GM18951 (cell line): ENCODE measurements around the gene MBNL1.

ENCODE experiments used
- POLR2A ChIP-seq: IDR thresholded peaks from 4 replicates; pipeline ENCODE4 v1.6.1; 2011; ENCODE audit warnings: mild to moderate bottlenecking; ENCODE audit not compliant: insufficient read length, insufficient read depth; ENCODE audit errors: extremely low read depth
- in situ Hi-C: fragments of 300-500 bp; cut with MboI; formaldehyde crosslinking; loops from one replicate; pipeline ENCODE4 v1.12.0; 2022; ENCODE audit warnings: low sequenced_read_pairs, mixed read lengths, inconsistent platforms; ENCODE audit not compliant: unreplicated experiment

MBNL1 gene

DNA sequence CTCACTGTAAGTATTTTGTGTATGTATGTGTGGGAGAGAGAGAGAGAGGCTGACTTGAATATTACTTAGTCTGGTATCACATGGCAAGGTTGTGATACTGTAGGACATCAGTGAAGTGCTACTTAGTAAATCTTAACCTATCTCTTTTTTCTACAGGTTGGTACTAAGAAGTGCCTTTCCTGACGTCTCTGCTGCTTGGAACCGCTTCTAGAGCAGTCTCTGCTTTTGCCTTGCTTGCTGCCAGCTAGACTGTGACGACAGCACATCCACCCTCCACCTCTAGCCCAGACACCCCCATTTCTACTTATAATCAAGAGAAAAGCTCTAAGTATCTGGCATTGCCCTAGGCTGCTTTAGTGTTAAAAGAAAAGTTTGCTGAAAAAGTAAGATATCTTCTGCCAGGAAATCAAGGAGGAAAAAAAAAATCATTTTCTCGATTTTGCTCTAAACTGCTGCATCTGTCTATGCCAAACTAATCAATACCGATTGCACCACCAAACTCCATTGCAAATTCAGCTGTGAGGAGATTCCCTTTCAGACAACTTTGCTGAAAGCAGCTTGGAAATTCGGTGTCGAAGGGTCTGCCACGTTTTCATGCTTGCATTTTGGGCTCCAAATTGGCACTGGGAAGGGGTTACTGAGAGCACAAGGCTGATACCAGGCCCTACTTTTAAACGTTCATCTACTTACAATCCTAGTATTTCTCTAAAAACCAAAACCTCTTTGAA lies 30.7 kb downstream of the MBNL1 start:
- no peak for TF ChIP-seq POLR2A
- in situ Hi-C loops, result no loop called here

DNA sequence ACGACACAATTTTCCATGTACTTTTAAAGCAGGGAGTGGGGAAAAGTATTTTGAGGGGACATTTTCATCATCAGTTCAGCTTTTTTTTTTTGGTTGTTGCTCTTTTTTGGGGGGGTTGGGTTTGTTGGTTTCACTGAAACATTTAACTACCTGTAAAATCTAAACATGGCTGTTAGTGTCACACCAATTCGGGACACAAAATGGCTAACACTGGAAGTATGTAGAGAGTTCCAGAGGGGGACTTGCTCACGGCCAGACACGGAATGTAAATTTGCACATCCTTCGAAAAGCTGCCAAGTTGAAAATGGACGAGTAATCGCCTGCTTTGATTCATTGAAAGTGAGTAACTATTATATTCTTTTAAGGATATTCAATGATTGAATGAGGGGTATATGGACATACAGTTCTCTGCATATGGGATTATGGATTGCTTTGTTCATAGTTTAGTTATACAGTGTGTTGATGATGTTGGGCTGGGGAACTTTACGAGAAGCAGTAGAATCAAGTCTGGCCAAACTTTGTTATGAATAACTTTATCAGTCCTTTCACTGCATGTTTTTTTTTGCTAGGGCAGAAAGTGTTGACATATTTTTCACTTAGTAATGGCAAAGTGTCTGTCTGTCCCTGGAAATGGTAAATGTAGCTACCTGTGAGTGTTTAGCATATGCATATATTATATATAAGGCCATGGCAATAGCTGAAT lies 31.5 kb downstream of the MBNL1 start:
- TF ChIP-seq POLR2A, result no peak
- in situ Hi-C loops, result no loop called here

DNA sequence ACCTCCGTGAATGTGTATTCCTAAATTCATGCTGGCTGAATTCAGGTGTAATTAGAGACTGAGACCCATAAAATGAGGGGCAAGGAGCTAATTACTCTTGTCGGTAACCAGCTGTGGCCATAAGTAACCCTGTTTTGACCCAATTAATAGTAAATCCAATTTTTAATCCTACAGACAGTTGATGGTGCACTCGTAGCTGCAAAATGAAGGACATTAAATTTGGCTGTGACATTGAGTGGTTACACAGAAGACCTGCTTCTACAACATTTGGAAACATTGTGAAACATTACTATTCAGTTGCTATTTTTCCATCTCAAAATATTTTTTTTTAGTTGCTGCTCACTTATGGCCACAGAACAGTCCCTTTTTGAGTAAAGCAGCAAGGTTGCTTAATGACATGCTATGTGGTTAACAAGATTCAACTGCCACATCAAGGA lies 33.0 kb downstream of the MBNL1 start:
- in situ Hi-C loops, result no loop called here
- TF ChIP-seq POLR2A, result no peak

DNA sequence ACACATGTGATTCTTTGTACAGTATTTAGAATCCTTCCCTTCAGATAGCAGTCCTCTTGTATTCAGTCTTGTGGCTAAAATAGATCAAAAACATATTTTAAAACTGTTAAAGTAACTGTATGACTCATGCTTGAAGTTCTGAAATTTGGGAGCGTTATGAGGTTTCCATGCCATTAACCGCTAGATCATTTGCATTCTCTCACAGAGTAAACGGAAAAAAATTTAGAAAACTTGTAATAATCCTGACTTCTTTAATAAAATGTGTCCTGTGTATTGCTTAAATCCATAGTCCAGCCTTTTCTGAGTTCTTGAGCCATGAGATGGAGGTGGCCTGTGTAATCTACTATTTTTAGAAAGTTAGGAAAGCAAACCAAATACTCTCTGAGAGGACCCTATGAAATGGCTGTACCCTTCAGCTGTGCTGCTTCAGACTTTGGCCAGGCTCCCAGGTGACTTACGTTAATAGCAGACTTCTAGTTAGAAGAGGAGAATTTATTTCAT lies 33.8 kb downstream of the MBNL1 start:
- no peak for TF ChIP-seq POLR2A
- in situ Hi-C loops, result no loop called here

DNA sequence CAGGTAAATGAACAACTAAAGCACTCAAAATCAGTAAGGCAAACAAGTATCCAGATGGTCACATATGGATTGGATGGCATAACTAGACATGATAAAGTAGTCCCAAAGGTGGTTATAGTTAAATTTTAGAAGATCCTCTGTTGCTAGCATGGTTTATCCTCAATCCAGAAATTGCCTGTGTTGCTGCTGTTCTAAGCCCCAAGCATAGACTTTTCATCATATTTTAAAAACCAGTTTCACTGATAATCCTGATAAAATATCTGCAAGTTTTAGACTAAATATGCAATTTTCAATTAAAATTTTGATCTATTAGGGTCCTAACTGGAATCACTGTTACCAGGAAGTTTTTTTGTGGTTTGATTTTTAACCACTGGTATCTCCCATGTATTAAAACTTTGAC lies 35.4 kb downstream of the MBNL1 start:
- in situ Hi-C loops, result no loop called here
- no peak for TF ChIP-seq POLR2A

DNA sequence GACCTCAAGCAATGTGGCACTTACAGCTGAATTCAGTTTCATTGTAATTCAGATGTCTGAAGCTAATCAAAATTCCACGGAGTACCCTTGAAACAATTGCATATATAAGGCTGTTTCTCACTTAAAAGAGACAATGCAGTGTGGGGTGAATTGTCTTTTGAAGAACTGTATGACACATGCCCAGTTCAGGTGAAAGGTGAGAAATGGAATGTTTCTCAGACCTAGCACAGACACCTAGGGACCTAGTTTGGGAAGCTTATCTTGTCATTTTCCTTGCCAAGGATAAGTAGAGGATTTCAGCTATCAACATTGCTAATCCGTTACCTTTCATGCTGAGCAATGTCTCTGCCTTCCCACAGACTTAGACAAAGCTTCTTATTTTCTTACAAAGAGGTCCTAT lies 36.3 kb downstream of the MBNL1 start:
- in situ Hi-C loops, result no loop called here
- no peak for TF ChIP-seq POLR2A

DNA sequence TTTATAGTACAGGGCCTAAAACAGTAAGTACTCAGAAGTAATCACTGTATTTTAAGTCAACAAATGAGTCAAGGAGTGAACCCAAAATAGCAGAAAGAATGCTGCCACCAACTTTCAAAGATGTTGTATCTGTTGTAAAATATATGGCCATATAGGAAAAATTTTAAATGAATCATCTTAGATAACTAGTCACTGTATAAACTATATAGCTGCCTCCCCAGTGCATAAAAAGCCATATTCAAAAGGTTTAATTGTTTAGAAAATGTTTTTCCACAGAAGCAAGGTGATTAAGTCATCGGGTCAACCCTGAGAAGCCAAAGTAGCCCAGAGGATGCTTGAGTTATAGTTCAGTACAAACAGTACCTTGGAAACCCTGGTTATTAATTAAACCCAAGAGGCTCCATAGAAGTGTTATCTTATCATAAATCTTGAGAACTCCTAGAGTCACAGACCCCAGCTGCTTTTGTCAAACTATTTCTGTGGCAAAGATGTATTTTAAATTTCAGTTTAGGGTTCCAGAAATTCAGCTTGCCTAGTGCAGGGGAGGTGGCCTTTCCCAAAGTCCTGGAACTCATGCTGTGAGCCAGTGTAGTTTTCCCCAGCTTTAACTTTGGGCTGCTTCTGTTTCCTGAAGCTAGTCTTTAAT lies 39.2 kb downstream of the MBNL1 start:
- TF ChIP-seq POLR2A, result no peak
- in situ Hi-C loops, result no loop called here

DNA sequence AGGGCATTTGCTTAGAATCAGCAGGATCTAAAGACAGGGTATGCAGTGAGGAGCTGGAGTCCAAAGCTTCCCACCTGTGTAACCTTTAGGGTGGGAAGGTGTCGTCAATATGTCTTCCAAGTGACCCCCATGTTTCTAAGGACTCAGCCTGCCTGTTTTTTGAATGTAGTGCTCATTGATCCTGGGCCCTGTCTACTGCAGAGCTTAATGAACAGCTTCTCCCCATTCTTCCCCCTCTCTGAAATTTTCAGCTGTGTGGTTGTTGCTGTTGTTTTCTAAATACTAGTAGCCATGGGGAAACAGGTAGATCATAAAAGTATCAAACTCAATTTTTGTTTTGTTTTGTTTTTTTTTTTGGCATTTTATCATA lies 39.7 kb downstream of the MBNL1 start:
- in situ Hi-C loops, result no loop called here
- no peak for TF ChIP-seq POLR2A

DNA sequence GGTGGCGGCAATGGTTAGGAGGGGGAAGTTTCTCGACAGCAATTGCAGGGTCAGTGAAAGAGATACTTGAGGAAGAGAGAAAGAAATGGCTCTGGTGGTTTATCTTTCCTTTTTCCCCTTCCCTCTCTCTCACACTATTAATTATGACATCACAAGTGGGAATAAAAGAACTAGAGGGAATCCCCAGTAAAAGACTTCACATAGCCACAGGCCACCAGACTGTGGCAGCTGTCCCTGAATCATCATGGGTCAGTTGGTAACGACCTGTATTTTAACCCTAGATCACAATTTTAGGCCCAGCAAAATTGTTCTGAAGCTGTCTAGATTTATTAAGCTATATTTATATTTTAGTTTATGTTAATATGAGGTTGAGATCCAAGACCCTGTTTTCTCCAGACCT lies 40.3 kb downstream of the MBNL1 start:
- no peak for TF ChIP-seq POLR2A
- in situ Hi-C loops, result no loop called here

DNA sequence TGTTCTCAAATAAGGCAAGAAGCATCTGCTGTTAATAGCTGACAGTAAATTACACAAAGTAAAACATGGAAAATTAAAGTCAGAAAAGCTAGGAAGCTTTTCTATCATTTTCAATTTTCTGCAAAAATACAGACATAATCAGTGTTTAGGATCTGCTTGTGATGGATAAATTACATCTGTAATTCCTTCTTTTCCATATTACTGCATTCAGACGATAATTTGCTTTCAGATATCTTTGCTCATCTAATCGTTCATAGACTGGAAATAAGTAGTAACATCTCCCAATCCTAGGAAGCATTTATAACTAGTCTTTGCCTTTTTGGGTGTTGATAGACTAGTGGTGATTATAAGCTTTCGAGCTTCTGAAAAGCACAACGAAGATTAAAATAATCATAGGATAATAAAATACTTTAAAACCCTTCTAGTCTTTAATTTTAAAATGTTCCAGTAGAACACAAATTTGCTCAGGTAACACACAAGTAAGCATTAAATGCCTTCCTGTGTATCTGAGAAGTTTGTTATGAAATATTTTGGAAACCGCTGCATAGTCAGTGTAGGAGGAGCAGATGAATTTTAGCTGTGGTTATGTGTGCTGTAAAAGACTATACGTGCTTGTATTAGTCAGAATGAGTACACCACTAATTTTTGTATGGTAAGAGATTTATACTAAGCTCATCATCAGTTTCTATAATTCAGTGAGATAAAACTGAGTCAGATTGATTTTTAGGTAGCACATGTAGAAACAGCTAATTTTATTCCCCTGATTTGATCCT lies 41.0 kb downstream of the MBNL1 start:
- in situ Hi-C loops, result no loop called here
- no peak for TF ChIP-seq POLR2A

DNA sequence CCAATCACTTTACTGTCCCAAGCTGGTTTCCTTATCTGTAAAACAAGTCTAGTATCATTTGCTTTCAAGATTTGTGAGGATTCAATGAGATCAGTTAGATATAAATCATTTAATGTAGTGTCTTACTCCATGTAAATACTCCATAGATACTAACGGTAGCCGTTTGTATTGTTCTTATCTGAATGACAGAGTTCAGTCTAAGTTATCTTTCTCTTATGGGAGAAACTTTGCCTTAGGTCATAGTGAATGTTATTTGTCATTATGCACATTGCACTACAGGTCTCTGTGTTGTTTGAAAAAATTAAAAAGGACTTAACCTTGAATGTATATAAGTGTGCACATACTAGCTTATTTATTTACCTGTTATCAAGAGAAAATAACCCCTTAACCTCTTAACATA lies 44.7 kb downstream of the MBNL1 start:
- in situ Hi-C loops, result no loop called here
- no peak for TF ChIP-seq POLR2A

DNA sequence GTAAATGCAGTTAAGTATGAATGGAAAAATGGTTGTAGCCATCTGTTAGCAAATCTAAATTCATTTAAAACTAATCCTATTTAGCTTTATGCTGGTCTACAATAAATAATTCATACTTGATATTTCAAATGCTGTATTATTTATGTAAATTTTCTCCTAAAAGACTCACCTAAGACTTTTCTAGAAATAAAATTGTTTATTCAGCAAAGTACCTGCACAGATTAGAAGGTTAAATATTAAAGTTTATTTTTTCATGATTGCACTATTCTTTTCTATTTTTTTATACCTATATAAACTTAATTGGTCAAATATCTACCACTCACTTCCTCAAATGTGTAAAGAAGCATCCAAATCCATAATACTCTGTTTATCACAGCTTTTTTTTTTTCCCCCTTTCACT lies 45.2 kb downstream of the MBNL1 start:
- in situ Hi-C loops, result no loop called here
- no peak for TF ChIP-seq POLR2A
